Endothelial cell (in vitro differentiated cells): Measurements from ENCODE around the gene TTC38. TPM values are rescaled to one million over a fixed set of nuclear protein-coding genes. Genes with fewer than 3 reads are reported as not detected.

ENCODE experiments used
- DNase-seq: peaks from one replicate; pipeline ENCODE4 v3.0.0; 2021; ENCODE audit warnings: low spot score
- H3K27ac Mint-ChIP-seq: one replicate; pipeline ENCODE4 v1.8.0; 2021; ENCODE audit warnings: mixed read lengths, inconsistent platforms; ENCODE audit not compliant: unreplicated experiment
- H3K27me3 Mint-ChIP-seq: one replicate; pipeline ENCODE4 v1.8.0; 2021; ENCODE audit warnings: mild to moderate bottlenecking, moderate library complexity, mixed read lengths, inconsistent platforms; ENCODE audit not compliant: unreplicated experiment
- H3K36me3 Mint-ChIP-seq: one replicate; pipeline ENCODE4 v1.8.0; 2021; ENCODE audit warnings: mild to moderate bottlenecking, low read depth, mixed read lengths, inconsistent platforms; ENCODE audit not compliant: unreplicated experiment
- H3K4me1 Mint-ChIP-seq: one replicate; pipeline ENCODE4 v1.8.0; 2021; ENCODE audit warnings: mild to moderate bottlenecking, mixed read lengths, inconsistent platforms; ENCODE audit not compliant: unreplicated experiment
- H3K4me3 Mint-ChIP-seq: one replicate; pipeline ENCODE4 v1.8.0; 2021; ENCODE audit warnings: mild to moderate bottlenecking, mixed read lengths, inconsistent platforms; ENCODE audit not compliant: unreplicated experiment
- H3K9me3 Mint-ChIP-seq: one replicate; pipeline ENCODE4 v1.8.0; 2021; ENCODE audit warnings: mixed read lengths, inconsistent platforms; ENCODE audit not compliant: unreplicated experiment
- total RNA-seq: library from RNA; stranded (reverse); fragmentation: NEBNext Ultra II Directional; extraction: Animal tissue kit (Norgen Biotek cat#: 25700); gene quantifications from one replicate; pipeline ENCODE4 v1.2.1, GENCODE V29; 2021; ENCODE audit not compliant: unreplicated experiment
- TF ChIP-seq, protein P1 (sequence below): fragments of 200-600 bp; sonication (generic); IDR thresholded peaks from one replicate; pipeline ENCODE4 v1.5.0; 2021; ENCODE audit warnings: antibody characterized with exemption; ENCODE audit not compliant: unreplicated experiment

TTC38 gene
- total RNA-seq, 1 donor from 2014 or later, result 24.6 TPM

DNA sequence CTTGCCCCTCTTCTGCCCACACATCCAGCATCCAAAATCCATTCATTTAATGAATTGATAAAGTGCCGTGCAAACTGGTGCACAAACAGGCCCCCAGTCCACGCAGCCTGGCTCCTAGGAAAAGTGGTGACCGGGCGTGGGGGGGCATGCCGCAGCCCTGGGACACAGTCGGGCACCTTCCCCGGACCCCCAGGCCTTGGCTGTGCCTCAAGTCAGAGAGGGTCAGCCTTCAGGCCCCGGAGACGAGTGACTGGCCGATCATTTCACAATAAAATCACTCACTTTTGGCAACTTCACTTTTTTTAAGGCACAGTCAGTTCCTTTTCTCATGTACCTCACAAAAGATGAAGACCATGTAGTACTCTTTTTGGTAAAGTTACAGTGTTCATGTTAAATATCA lies 25.7 kb upstream of the TTC38 start:
- Mint-ChIP-seq H3K9me3 (no peaks in the 10 kb centered on the region), H3K27me3 (peaks cover 3% of the 10 kb centered on the region), H3K36me3 (peaks cover 8% of the 10 kb centered on the region), H3K4me3 (no peak overlapping the region), H3K27ac (no peak overlapping the region), H3K4me1 (no peaks in the 10 kb centered on the region)
- DNase-seq, result no peak
- TF ChIP-seq, protein P1, sequence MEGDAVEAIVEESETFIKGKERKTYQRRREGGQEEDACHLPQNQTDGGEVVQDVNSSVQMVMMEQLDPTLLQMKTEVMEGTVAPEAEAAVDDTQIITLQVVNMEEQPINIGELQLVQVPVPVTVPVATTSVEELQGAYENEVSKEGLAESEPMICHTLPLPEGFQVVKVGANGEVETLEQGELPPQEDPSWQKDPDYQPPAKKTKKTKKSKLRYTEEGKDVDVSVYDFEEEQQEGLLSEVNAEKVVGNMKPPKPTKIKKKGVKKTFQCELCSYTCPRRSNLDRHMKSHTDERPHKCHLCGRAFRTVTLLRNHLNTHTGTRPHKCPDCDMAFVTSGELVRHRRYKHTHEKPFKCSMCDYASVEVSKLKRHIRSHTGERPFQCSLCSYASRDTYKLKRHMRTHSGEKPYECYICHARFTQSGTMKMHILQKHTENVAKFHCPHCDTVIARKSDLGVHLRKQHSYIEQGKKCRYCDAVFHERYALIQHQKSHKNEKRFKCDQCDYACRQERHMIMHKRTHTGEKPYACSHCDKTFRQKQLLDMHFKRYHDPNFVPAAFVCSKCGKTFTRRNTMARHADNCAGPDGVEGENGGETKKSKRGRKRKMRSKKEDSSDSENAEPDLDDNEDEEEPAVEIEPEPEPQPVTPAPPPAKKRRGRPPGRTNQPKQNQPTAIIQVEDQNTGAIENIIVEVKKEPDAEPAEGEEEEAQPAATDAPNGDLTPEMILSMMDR, result no peak

DNA sequence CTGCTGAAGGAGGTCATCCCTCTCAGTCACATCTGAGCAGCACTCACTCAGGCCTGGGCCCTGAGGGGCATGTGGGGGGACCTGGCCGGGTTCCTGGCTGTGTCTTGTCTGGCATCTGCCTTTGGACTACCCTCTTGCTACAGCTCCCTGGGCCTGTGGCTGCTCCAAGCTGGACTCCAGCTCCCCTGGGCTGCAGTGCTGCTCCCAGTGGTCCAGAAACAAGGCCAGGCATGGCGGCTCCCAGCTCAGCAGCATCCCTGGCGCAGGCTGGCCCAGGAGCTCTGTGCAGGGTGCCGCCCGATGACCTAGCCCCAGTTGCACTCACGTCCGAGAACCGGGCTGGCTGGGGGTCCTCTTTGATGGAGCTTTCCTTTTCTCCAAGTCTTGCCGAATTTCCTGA lies 23.0 kb upstream of the TTC38 start:
- DNase-seq, result no peak
- H3K27ac Mint-ChIP-seq, result no peak overlapping the region
- H3K9me3 Mint-ChIP-seq, result no peaks in the 10 kb centered on the region
- TF ChIP-seq, protein P1, result no peak
- no peaks in the 10 kb centered on the region for H3K36me3 Mint-ChIP-seq
- H3K27me3 Mint-ChIP-seq, result peaks cover 3% of the 10 kb centered on the region
- no peaks in the 10 kb centered on the region for H3K4me1 Mint-ChIP-seq
- no peak overlapping the region for H3K4me3 Mint-ChIP-seq

DNA sequence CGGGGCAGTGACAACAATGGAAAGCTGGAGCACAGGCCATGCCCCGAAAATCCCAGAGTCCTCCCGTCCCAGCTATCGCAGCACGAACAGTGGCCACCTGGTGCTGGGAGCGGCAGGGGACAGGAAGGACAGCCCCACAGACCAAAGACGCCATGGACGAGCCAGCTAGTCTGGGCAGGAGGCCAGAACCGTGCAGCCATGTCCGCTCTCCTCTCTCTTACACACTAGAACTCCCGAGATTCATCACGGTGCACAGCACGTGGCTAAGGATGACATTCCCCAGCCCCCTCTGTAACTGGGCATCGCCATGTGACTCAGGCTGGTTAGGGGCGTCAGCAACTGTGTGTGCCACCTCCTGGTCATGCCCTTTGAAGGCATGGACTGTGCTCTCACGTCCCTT lies 22.3 kb upstream of the TTC38 start:
- Mint-ChIP-seq H3K9me3 (no peaks in the 10 kb centered on the region), H3K4me3 (no peak overlapping the region), H3K36me3 (no peaks in the 10 kb centered on the region), H3K27ac (no peak overlapping the region), H3K27me3 (peaks cover 3% of the 10 kb centered on the region), H3K4me1 (no peaks in the 10 kb centered on the region)
- DNase-seq, result no peak
- TF ChIP-seq, protein P1, result no peak

GRCh38 chr22:46246178-46246577 lies 21.6 kb upstream of the TTC38 start:
- Mint-ChIP-seq H3K27me3 (peaks cover 5% of the 10 kb centered on the region), H3K27ac (no peak overlapping the region), H3K9me3 (no peaks in the 10 kb centered on the region), H3K4me3 (no peak overlapping the region), H3K4me1 (peaks cover 2% of the 10 kb centered on the region), H3K36me3 (no peaks in the 10 kb centered on the region)
- DNase-seq, result no peak
- TF ChIP-seq, protein P1, result no peak

GRCh38 chr22:46247443-46247975 lies 20.3 kb upstream of the TTC38 start:
- TF ChIP-seq, protein P1, result no peak
- peaks cover 5% of the 10 kb centered on the region for H3K4me1 Mint-ChIP-seq
- no peaks in the 10 kb centered on the region for H3K36me3 Mint-ChIP-seq
- DNase-seq, result no peak
- peaks cover 5% of the 10 kb centered on the region for H3K27me3 Mint-ChIP-seq
- no peaks in the 10 kb centered on the region for H3K9me3 Mint-ChIP-seq
- no peak overlapping the region for H3K4me3 Mint-ChIP-seq
- H3K27ac Mint-ChIP-seq, result no peak overlapping the region
